Liver (tissue), 9 donors: ENCODE results near the gene CHMP4A. TPM values are rescaled to one million over a fixed set of nuclear protein-coding genes. Genes with fewer than 3 reads are reported as not detected.
"Not testable (repeated sequence)": the region's sequence is repeated elsewhere in the genome, so short reads cannot be mapped to it uniquely, and the experiment has no call there.

Source experiments
- DNase-seq: peaks from one replicate; pipeline ENCODE4 v3.0.0-alpha.2; 2017; ENCODE audit warnings: low spot score
- H3K27ac ChIP-seq, 2 donors: one replicate each; pipeline ENCODE4 v1.7.0; 2013; ENCODE audit warnings: inconsistent platforms in 2 of 2, low read length in 2 of 2, control low read depth in 1 of 2, low read depth in 1 of 2, mild to moderate bottlenecking in 1 of 2
- H3K27me3 ChIP-seq, 4 donors: one replicate each; pipeline versions ENCODE4 v1.6.1 to v1.7.0; 2013; ENCODE audit warnings: low read length in 3 of 4, inconsistent platforms in 1 of 4, mild to moderate bottlenecking in 1 of 4, moderate library complexity in 1 of 4; ENCODE audit not compliant: control insufficient read depth in 4 of 4, insufficient read depth in 4 of 4
- H3K36me3 ChIP-seq, 4 donors: one replicate each; pipeline versions ENCODE4 v1.6.1 to v1.7.0; 2013; ENCODE audit warnings: low read length in 3 of 4, mild to moderate bottlenecking in 3 of 4, low read depth in 1 of 4, moderate library complexity in 1 of 4; ENCODE audit not compliant: control insufficient read depth in 4 of 4, insufficient read depth in 3 of 4
- H3K4me1 ChIP-seq, 4 donors: one replicate each; pipeline versions ENCODE4 v1.6.1 to v1.7.0; 2013; ENCODE audit warnings: low read length in 3 of 4, mild to moderate bottlenecking in 3 of 4, moderate library complexity in 1 of 4; ENCODE audit not compliant: control insufficient read depth in 4 of 4, insufficient read depth in 4 of 4
- H3K4me3 ChIP-seq, 3 donors: one replicate each; pipeline versions ENCODE4 v1.6.1 to v1.7.0; 2013; ENCODE audit warnings: low read length in 3 of 3, control low read depth in 1 of 3, low read depth in 1 of 3, mild to moderate bottlenecking in 1 of 3
- H3K9ac ChIP-seq, 2 donors: one replicate each; pipeline ENCODE4 v1.7.0; 2013; ENCODE audit warnings: low read length in 2 of 2, mild to moderate bottlenecking in 2 of 2, moderate library complexity in 2 of 2, control low read depth in 1 of 2, low read depth in 1 of 2
- H3K9me3 ChIP-seq, 4 donors: one replicate each; pipeline versions ENCODE4 v1.6.1 to v1.7.0; 2013; ENCODE audit warnings: low read length in 3 of 4; ENCODE audit not compliant: control insufficient read depth in 4 of 4
- EGR1 ChIP-seq, 2 donors: IDR thresholded peaks; 2 replicates each; pipeline ENCODE4 v1.6.1; 2016 to 2018; ENCODE audit warnings: antibody characterized with exemption in 2 of 2, low read depth in 2 of 2
- FOXA1 ChIP-seq: IDR thresholded peaks from 2 replicates; pipeline ENCODE4 v1.6.1; 2016; ENCODE audit warnings: antibody characterized with exemption
- FOXA2 ChIP-seq: IDR thresholded peaks from 2 replicates; pipeline ENCODE4 v1.6.1; 2016; ENCODE audit warnings: antibody characterized with exemption
- GABPA ChIP-seq, 2 donors: IDR thresholded peaks in 1 of 2; conservative IDR thresholded peaks in 1 of 2; 2 replicates each; pipeline ENCODE4 v1.6.1; 2016; ENCODE audit warnings: antibody characterized with exemption in 2 of 2, mild to moderate bottlenecking in 1 of 2, moderate library complexity in 1 of 2
- HNF4G ChIP-seq: IDR thresholded peaks from 2 replicates; pipeline ENCODE4 v1.6.1; 2016; ENCODE audit warnings: antibody characterized with exemption
- JUND ChIP-seq, 2 donors: IDR thresholded peaks; 2 replicates each; pipeline ENCODE4 v1.6.1; 2016; ENCODE audit warnings: antibody characterized with exemption in 2 of 2
- RAD21 ChIP-seq, 2 donors: IDR thresholded peaks; 2 replicates each; pipeline ENCODE4 v1.6.1; 2016; ENCODE audit warnings: antibody characterized with exemption in 2 of 2, mild to moderate bottlenecking in 2 of 2
- RXRA ChIP-seq, 2 donors: IDR thresholded peaks; 2 replicates each; pipeline ENCODE4 v1.6.1; 2017 to 2018; ENCODE audit warnings: antibody characterized with exemption in 2 of 2, mild to moderate bottlenecking in 1 of 2
- SP1 ChIP-seq: IDR thresholded peaks from 2 replicates; pipeline ENCODE4 v1.6.1; 2018; ENCODE audit warnings: antibody characterized with exemption, mild to moderate bottlenecking
- TAF1 ChIP-seq: conservative IDR thresholded peaks from 2 replicates; pipeline ENCODE4 v1.6.1; 2016; ENCODE audit warnings: antibody characterized with exemption, mild to moderate bottlenecking
- YY1 ChIP-seq: IDR thresholded peaks from 2 replicates; pipeline ENCODE4 v1.6.1; 2016; ENCODE audit warnings: antibody characterized with exemption, mild to moderate bottlenecking
- WGBS: extraction: QIAGEN DNeasy Blood & Tissue Kit; methylation state at CpG from one replicate; pipeline ENCODE4 v1.1.7; 2013; 5-methylcytosine and 5-hydroxymethylcytosine counted together
- polyA plus RNA-seq, 2 donors: library from polyadenylated mRNA; stranded (reverse) in 1 of 2; unstranded in 1 of 2; fragments of 200-250 nt in 1 of 2; fragments of >200 nt in 1 of 2; fragmentation: Nextera tagmentation in 1 of 2; extraction: Ambion mirVana in 1 of 2; gene quantifications; one replicate each; pipeline versions ENCODE4 v1.2.1 to v1.2.3, GENCODE V29; 2013 to 2015
- total RNA-seq, 2 donors: library from RNA; depleted of rRNA; stranded (reverse); fragments of >200 nt; gene quantifications; one replicate each; pipeline ENCODE4 v1.2.3, GENCODE V29; 2014
- TF ChIP-seq, protein P1 (sequence below): IDR thresholded peaks from 2 replicates; pipeline ENCODE4 v1.6.1; 2016; ENCODE audit warnings: antibody characterized with exemption
- TF ChIP-seq, protein P2 (sequence below): IDR thresholded peaks from 2 replicates; pipeline ENCODE4 v1.6.1; 2016; ENCODE audit warnings: antibody characterized with exemption
- TF ChIP-seq, protein P3 (sequence below): IDR thresholded peaks from 2 replicates; pipeline ENCODE4 v1.6.1; 2016; ENCODE audit warnings: antibody characterized with exemption, mild to moderate bottlenecking
- TF ChIP-seq, protein P4 (sequence below): fragments of 150-350 bp; IDR thresholded peaks from 2 replicates; pipeline ENCODE4 v1.5.1; 2017; ENCODE audit warnings: improper control_type of control experiment, low read depth, low read length; ENCODE audit not compliant: missing input control
- donor health status: healthy.
- donor health status: healthy.
- donor health status: healthy.
- donor health status: healthy.
- donor health status: healthy.

The CHMP4A gene
- total and polyA plus RNA-seq, 4 donors: 14.6 to 38.7 (median 28.0) TPM

DNA sequence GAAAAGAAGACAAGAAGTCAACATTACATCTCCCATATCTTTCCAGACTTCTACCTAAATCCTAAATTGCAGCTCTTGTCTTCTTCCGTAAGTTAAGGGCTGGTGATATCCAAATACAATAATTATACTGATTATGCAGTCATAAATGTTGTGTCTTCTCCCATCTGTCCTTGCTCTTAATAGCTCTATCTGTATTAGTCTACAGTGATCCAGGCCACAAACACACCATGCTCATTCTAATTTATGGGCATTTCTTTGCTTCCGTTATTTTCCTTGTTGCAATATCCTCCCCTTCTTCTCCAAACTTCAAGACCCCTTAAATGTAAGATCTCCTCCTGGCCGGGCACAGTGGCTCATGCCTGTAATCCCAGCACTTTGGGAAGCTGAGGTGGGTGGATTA, 6.2 kb upstream of the CHMP4A start:
- WGBS: 63% methylated on average over 3 of the region's 3 CpGs
- H3K9me3 ChIP-seq: no peaks in the 10 kb centered on the region
- no peak overlapping the region for H3K4me3 ChIP-seq
- TF ChIP-seq RAD21 (IDR thresholded peaks at IDR 0.05) (no peak), FOXA2 (no peak)
- TF ChIP-seq, protein P1, sequence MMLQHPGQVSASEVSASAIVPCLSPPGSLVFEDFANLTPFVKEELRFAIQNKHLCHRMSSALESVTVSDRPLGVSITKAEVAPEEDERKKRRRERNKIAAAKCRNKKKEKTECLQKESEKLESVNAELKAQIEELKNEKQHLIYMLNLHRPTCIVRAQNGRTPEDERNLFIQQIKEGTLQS: no peak
- DNase-seq: no peak
- no peak overlapping the region for H3K9ac ChIP-seq
- H3K27ac ChIP-seq: no peak overlapping the region
- H3K27me3 ChIP-seq: no peaks in the 10 kb centered on the region
- peaks cover 0 to 12% (median 6%) of the 10 kb centered on the region in 4 donors for H3K4me1 ChIP-seq
- H3K36me3 ChIP-seq: peaks cover 0 to 5% (median under 1%) of the 10 kb centered on the region in 4 donors

DNA sequence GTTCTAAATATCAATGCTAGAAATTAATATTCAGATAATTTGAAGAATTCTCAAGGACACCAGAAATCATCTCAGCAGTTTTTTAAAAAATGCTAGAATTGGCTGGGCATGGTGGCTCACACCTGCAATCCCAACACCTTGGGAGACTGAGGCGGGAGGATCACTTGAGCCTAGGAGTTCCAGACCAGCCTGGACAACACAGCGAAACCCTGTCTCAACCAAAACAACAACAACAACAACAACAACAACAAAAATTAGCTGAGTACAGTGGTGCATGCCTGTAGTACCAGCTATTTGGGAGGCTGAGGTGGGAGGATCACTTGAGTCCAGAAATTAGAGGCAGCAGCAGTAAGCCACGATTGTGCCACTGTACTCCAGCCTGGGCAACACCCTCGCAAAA, 5.8 kb upstream of the CHMP4A start:
- Histone ChIP-seq H3K4me1 (peaks cover 0 to 14% (median 6%) of the 10 kb centered on the region in 4 donors), H3K9me3 (no peaks in the 10 kb centered on the region), H3K36me3 (peaks cover 0 to 5% (median under 1%) of the 10 kb centered on the region in 4 donors), H3K27ac (no peak overlapping the region), H3K9ac (no peak overlapping the region), H3K4me3 (no peak overlapping the region), H3K27me3 (no peaks in the 10 kb centered on the region)
- TF ChIP-seq GABPA (IDR thresholded peaks at IDR 0.05 in 1 of 2, conservative IDR thresholded peaks at IDR 0.05 in 1 of 2) (no peak), SP1 (no peak), TAF1 (no peak), FOXA1 (no peak), EGR1 (IDR thresholded peaks at IDR 0.05; ENCODE audit: low read depth in 2 of 2) (no peak), RAD21 (IDR thresholded peaks at IDR 0.05) (no peak), FOXA2 (no peak), JUND (IDR thresholded peaks at IDR 0.05) (no peak), HNF4G (no peak), YY1 (no peak), RXRA (IDR thresholded peaks at IDR 0.05) (no peak)
- TF ChIP-seq, protein P2, sequence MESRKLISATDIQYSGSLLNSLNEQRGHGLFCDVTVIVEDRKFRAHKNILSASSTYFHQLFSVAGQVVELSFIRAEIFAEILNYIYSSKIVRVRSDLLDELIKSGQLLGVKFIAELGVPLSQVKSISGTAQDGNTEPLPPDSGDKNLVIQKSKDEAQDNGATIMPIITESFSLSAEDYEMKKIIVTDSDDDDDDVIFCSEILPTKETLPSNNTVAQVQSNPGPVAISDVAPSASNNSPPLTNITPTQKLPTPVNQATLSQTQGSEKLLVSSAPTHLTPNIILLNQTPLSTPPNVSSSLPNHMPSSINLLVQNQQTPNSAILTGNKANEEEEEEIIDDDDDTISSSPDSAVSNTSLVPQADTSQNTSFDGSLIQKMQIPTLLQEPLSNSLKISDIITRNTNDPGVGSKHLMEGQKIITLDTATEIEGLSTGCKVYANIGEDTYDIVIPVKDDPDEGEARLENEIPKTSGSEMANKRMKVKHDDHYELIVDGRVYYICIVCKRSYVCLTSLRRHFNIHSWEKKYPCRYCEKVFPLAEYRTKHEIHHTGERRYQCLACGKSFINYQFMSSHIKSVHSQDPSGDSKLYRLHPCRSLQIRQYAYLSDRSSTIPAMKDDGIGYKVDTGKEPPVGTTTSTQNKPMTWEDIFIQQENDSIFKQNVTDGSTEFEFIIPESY: no peak
- TF ChIP-seq, protein P1: no peak
- TF ChIP-seq, protein P3, sequence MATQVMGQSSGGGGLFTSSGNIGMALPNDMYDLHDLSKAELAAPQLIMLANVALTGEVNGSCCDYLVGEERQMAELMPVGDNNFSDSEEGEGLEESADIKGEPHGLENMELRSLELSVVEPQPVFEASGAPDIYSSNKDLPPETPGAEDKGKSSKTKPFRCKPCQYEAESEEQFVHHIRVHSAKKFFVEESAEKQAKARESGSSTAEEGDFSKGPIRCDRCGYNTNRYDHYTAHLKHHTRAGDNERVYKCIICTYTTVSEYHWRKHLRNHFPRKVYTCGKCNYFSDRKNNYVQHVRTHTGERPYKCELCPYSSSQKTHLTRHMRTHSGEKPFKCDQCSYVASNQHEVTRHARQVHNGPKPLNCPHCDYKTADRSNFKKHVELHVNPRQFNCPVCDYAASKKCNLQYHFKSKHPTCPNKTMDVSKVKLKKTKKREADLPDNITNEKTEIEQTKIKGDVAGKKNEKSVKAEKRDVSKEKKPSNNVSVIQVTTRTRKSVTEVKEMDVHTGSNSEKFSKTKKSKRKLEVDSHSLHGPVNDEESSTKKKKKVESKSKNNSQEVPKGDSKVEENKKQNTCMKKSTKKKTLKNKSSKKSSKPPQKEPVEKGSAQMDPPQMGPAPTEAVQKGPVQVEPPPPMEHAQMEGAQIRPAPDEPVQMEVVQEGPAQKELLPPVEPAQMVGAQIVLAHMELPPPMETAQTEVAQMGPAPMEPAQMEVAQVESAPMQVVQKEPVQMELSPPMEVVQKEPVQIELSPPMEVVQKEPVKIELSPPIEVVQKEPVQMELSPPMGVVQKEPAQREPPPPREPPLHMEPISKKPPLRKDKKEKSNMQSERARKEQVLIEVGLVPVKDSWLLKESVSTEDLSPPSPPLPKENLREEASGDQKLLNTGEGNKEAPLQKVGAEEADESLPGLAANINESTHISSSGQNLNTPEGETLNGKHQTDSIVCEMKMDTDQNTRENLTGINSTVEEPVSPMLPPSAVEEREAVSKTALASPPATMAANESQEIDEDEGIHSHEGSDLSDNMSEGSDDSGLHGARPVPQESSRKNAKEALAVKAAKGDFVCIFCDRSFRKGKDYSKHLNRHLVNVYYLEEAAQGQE: no peak
- TF ChIP-seq, protein P4, sequence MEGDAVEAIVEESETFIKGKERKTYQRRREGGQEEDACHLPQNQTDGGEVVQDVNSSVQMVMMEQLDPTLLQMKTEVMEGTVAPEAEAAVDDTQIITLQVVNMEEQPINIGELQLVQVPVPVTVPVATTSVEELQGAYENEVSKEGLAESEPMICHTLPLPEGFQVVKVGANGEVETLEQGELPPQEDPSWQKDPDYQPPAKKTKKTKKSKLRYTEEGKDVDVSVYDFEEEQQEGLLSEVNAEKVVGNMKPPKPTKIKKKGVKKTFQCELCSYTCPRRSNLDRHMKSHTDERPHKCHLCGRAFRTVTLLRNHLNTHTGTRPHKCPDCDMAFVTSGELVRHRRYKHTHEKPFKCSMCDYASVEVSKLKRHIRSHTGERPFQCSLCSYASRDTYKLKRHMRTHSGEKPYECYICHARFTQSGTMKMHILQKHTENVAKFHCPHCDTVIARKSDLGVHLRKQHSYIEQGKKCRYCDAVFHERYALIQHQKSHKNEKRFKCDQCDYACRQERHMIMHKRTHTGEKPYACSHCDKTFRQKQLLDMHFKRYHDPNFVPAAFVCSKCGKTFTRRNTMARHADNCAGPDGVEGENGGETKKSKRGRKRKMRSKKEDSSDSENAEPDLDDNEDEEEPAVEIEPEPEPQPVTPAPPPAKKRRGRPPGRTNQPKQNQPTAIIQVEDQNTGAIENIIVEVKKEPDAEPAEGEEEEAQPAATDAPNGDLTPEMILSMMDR: no peak
- no peak for DNase-seq
- WGBS: 94% methylated on average over 4 of the region's 4 CpGs

DNA sequence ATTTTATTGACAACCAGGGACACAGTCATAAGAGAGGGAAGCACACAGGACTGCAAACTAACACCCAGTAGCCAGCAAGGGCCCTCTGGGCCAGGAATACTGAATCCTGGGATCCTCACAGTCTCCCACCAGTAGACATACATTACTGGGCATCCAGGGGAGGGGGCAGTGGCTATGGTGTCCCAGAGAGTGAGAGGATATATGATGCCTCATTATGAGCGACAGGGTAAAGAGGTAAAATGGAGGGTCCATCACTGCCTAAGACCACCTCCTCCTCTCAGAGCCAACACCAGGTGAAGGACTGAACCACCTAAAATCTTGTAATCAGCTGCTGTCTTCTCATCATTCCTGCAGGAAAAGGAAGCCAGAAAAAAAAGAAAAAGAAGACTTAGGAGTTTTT, 3.6 kb upstream of the CHMP4A start:
- WGBS: 93% methylated on average over 1 of the region's 1 CpG
- H3K9ac ChIP-seq, DNase-seq, H3K4me3 ChIP-seq, H3K27me3 ChIP-seq, H3K9me3 ChIP-seq, H3K27ac ChIP-seq, H3K36me3 ChIP-seq: not testable (repeated sequence)
- H3K4me1 ChIP-seq: peaks cover 0 to 23% (median 8%) of the 10 kb centered on the region in 4 donors
